RPMI7951 (cell line): Measurements from ENCODE around the gene ARHGAP27. TPM values are rescaled to one million over a fixed set of nuclear protein-coding genes. Genes with fewer than 3 reads are reported as not detected.
A peak's percentile ranks its signal among the peaks of the same experiment; 100 is the strongest.
"Not testable (repeated sequence)": the region's sequence is repeated elsewhere in the genome, so short reads cannot be mapped to it uniquely, and the experiment has no call there.

ENCODE experiments used
- DNase-seq: peaks from one replicate; pipeline ENCODE4 v3.0.0-alpha.2; 2012; ENCODE audit warnings: low read depth
- total RNA-seq: library from RNA; depleted of rRNA; stranded (reverse); fragments of >200 nt; shearing (Covaris generic); gene quantifications from 2 replicates; pipeline ENCODE4 v1.2.3, GENCODE V29; 2014; rRNA removed

The ARHGAP27 gene
- total RNA-seq, 1 experiment from 2014 or later = 0.72 TPM

GRCh38 chr17:45363498-45363897, 69.2 kb downstream of the ARHGAP27 start:
- no peak for DNase-seq

GRCh38 chr17:45361976-45362375, 70.7 kb downstream of the ARHGAP27 start:
- no peak for DNase-seq

- no peak for DNase-seq
Measured at GRCh38 chr17:45361451-45361850, 71.2 kb downstream of the ARHGAP27 start.

- DNase-seq = no peak
Measured at GRCh38 chr17:45357364-45357997, 75.2 kb downstream of the ARHGAP27 start.

GRCh38 chr17:45355087-45355486, 77.6 kb downstream of the ARHGAP27 start:
- peak; percentile 57 for DNase-seq

- no peak for DNase-seq
Measured at GRCh38 chr17:45353043-45353442, 79.6 kb downstream of the ARHGAP27 start.

GRCh38 chr17:45351831-45352230, 80.8 kb downstream of the ARHGAP27 start:
- DNase-seq = no peak

GRCh38 chr17:45347444-45347843, 85.2 kb downstream of the ARHGAP27 start:
- no peak for DNase-seq

GRCh38 chr17:45346216-45347015, 86.3 kb downstream of the ARHGAP27 start:
- peak; percentile 22 for DNase-seq

GRCh38 chr17:45345554-45346215, 87.0 kb downstream of the ARHGAP27 start:
- DNase-seq = peak; percentile 5

GRCh38 chr17:45345246-45345553, 87.5 kb downstream of the ARHGAP27 start:
- no peak for DNase-seq

- DNase-seq = not testable (repeated sequence)
Measured at GRCh38 chr17:45343967-45344664, 88.6 kb downstream of the ARHGAP27 start.

Other genes with a start within 250 kb of the ARHGAP27 start
- gene FMNL1, start 211.0 kb downstream of the ARHGAP27 start, total RNA-seq = 10.3 and 13.1 TPM in 2 replicates
- gene SPATA32, start 170.8 kb downstream of the ARHGAP27 start, total RNA-seq = not detected in 2 replicates
- 2.9 and 5.7 TPM in 2 replicates for gene MAP3K14, start 115.8 kb downstream of the ARHGAP27 start, total RNA-seq
- 5.6 and 6.0 TPM in 2 replicates for gene PLEKHM1, start 57.9 kb upstream of the ARHGAP27 start, total RNA-seq